C4-2B (cell line): ENCODE data around the gene ADAM22.

Source experiments
- CTCF ChIP-seq: fragments of 450-650 bp; conservative IDR thresholded peaks from 2 replicates; pipeline ENCODE4 v1.5.1; 2017; ENCODE audit warnings: mild to moderate bottlenecking
- ZFX ChIP-seq: fragments of 450-650 bp; IDR thresholded peaks from 2 replicates; pipeline ENCODE4 v1.6.1; 2017

- TF ChIP-seq CTCF (no peak), ZFX (no peak)
These were observed 299.8 kb downstream of the ADAM22 start for GRCh38 chr7:88233828-88234227.
